Central memory CD8-positive, alpha-beta T cell (primary cell): ENCODE results near the gene IL22.
"Not testable (repeated sequence)": the region's sequence is repeated elsewhere in the genome, so short reads cannot be mapped to it uniquely, and the experiment has no call there.

Experiments used
- ATAC-seq: fragments of 150-1000 bp; cut with Tn5 transposase; replicated peaks from 2 replicates; pipeline ENCODE4 v1.10.0; 2022; ENCODE audit warnings: mild to moderate bottlenecking, moderate FRiP score, moderate number of reproducible peaks; ENCODE audit not compliant: poor library complexity, severe bottlenecking; ENCODE audit errors: extremely low read depth
- DNase-seq, 2 donors: peaks; one replicate each; pipeline ENCODE4 v3.0.0; 2021; ENCODE audit warnings: low spot score in 2 of 2
- H3K27ac Mint-ChIP-seq: one replicate; pipeline ENCODE4 v1.8.0; 2022; ENCODE audit warnings: low read depth, mild to moderate bottlenecking, moderate library complexity, mixed read lengths
- H3K27me3 Mint-ChIP-seq: one replicate; pipeline ENCODE4 v1.8.0; 2022; ENCODE audit warnings: mixed read lengths
- H3K36me3 Mint-ChIP-seq: one replicate; pipeline ENCODE4 v1.8.0; 2022; ENCODE audit warnings: mild to moderate bottlenecking, moderate library complexity, mixed read lengths; ENCODE audit not compliant: insufficient read depth
- H3K4me1 Mint-ChIP-seq: one replicate; pipeline ENCODE4 v1.8.0; 2022; ENCODE audit warnings: mixed read lengths
- H3K4me3 Mint-ChIP-seq: one replicate; pipeline ENCODE4 v1.8.0; 2022; ENCODE audit warnings: mild to moderate bottlenecking, moderate library complexity, mixed read lengths
- H3K9me3 Mint-ChIP-seq: one replicate; pipeline ENCODE4 v1.8.0; 2022; ENCODE audit warnings: mixed read lengths

The IL22 gene

DNA sequence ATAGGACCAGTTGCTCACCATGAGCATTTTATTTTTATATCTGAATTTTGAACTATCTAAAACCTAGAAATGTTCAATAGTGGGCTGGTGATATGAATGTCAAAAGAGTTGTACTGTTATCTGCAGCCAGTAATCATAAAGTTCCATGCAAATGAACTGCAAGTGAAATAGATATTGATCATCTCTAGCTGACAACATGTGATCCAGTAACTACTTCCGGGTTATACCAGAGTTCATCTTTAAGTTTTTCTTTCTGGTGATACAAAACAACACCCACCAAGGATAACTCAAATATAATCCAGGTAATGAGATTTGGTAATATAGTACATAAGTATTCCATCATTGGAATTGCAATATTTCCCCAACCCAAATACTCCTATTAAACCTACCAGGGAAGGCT is 31.9 kb downstream of the IL22 start:
- Mint-ChIP-seq H3K36me3 (peaks cover 4% of the 10 kb centered on the region), H3K4me3 (no peak overlapping the region), H3K27ac (no peak overlapping the region), H3K9me3 (no peaks in the 10 kb centered on the region), H3K27me3 (no peaks in the 10 kb centered on the region), H3K4me1 (peaks cover 6% of the 10 kb centered on the region)
- ATAC-seq, result no peak
- DNase-seq, result no peak

DNA sequence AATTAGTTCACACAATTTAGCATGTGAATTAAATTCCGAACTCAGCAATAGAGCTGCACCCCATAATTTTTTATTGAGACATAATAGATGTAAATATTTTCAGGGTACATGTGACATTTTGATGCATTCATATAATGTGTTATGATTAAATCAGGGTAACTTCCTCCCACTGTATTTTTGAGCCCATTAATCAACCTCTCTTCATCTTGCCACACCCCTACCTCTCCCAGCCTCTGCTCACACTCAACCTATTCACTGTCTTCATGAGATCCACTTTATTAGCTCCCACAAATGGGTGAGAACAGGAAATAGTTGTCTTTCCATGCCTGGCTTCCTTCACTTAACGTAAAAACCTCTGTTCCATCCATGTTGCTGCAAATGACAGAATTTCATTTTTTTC is 42.5 kb downstream of the IL22 start:
- Mint-ChIP-seq H3K4me1 (peaks cover 28% of the 10 kb centered on the region), H3K4me3 (no peak overlapping the region), H3K27me3 (no peaks in the 10 kb centered on the region), H3K9me3 (no peaks in the 10 kb centered on the region), H3K27ac (no peak overlapping the region), H3K36me3 (peaks cover 1% of the 10 kb centered on the region)
- no peak for ATAC-seq
- no peak for DNase-seq

DNA sequence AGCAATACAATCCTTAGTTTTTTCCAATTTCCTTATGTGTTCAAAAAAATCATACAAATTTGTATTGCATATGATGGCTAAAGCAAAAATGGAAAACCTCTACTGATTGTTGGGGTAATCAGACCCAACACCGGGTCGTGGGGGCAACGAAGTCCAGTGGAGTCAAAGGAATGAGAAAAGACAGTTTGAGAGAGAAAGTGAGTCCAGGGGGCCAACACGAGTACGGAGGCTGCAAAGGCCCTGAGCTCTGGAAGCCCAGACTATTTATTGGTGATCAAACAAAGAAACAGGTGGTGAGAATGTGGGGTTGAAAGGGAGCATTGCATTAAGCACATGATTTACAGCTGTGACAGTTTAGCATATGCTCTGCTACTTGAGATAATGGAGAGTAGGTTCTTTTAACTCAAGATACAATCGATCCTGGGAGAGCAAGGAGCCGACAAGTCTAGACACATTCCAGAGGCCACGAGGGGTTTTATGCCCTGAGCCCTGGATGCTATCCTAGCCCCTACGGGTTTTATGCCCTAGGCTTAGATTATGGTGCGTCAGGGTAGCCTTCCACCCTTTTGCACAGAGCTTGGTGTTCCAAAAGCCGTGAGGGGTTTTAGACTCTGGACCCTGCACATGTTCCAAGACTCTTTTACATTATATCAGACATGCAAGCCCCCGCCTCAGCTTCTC is 44.2 kb downstream of the IL22 start:
- peaks cover 23% of the 10 kb centered on the region for H3K4me1 Mint-ChIP-seq
- DNase-seq, H3K27ac Mint-ChIP-seq, H3K4me3 Mint-ChIP-seq, ATAC-seq, H3K9me3 Mint-ChIP-seq, H3K27me3 Mint-ChIP-seq, H3K36me3 Mint-ChIP-seq: not testable (repeated sequence)

DNA sequence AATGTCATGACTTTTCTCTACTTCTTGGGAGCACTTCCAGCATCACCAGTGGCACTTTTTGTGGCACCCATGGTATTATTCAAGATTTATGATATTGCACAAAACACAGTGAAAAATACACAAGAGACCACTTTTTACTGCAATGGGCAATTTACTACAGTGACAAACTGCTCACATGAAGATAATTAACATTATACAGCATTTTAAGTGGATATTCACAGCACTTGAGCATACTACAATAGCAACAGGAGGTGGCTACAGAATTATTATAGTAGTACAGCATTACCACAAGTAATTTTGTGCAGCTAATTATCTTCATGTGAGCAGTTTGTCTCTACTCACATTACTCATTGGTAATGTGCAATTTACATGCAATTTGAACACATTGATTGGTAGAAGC is 46.1 kb downstream of the IL22 start:
- Mint-ChIP-seq H3K4me1 (peaks cover 35% of the 10 kb centered on the region), H3K36me3 (peaks cover 3% of the 10 kb centered on the region), H3K9me3 (no peaks in the 10 kb centered on the region), H3K27ac (no peak overlapping the region), H3K27me3 (no peaks in the 10 kb centered on the region), H3K4me3 (no peak overlapping the region)
- no peak for ATAC-seq
- DNase-seq, result no peak

DNA sequence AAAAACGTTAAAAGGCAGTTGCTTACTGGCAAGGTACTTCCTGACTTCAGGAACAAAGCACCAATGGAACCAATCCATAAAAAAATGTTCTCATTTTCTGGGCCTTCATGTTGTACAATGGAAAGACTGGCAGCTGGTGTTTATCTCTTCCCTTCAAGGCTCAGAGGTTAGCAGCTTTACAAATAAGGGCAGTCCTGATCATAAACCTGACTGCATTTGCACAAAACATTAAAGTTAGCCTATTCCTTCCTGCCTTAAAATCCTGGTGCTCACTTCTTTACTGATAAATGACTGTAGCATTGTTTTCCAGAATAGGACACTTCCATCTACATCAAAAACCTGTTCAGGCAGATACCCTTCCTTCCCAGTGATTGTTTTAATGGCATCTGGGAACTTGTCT is 47.0 kb downstream of the IL22 start:
- ATAC-seq, result no peak
- Mint-ChIP-seq H3K4me1 (peaks cover 30% of the 10 kb centered on the region), H3K36me3 (peaks cover 3% of the 10 kb centered on the region), H3K9me3 (no peaks in the 10 kb centered on the region), H3K27me3 (no peaks in the 10 kb centered on the region), H3K4me3 (no peak overlapping the region), H3K27ac (no peak overlapping the region)
- no peak for DNase-seq

DNA sequence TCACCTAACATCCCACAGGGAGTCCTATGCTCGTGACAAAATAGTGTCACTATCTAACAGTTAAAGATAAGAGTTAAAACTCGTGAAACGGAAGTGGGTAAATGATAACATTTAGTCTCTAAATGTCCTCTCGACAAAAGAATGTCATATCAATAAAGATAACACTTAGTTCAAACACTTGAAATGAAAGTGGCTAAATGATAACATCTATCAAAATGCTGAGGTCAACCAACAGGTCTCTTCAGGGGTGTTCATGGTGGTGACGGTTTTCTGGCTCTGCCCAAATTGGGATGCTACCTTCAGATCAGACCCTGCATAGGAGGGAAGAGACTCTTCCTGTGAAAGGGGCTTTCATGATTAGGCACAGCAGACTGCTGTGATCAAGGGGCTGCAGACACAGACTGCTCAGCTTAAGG is 49.9 kb downstream of the IL22 start:
- Mint-ChIP-seq H3K27me3 (no peaks in the 10 kb centered on the region), H3K27ac (no peak overlapping the region), H3K4me1 (peaks cover 35% of the 10 kb centered on the region), H3K36me3 (peaks cover 3% of the 10 kb centered on the region), H3K4me3 (peak overlapping the region; percentile 4), H3K9me3 (no peaks in the 10 kb centered on the region)
- ATAC-seq, result peak; percentile 55
- no peak for DNase-seq

DNA sequence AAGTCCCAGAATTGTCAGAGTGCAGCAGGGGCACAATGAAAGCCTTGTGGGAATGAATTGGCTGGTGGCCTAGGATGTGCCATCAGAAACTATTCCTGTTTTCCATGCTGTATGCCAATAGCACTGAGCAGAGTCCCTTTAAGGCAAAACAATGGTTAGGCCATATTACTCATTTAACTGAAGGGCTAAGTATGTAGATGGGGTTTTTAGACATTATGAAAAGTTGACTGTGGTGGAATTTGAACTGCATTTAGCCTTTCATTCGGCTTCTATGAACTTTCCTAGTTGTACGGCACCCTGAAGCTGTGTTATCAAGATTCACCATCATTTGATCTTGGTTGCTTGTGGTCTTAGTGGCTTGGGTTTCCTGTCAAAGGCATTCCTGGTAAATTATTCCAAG is 52.5 kb downstream of the IL22 start:
- Mint-ChIP-seq H3K9me3 (no peaks in the 10 kb centered on the region), H3K36me3 (peaks cover 3% of the 10 kb centered on the region), H3K27ac (no peak overlapping the region), H3K4me1 (peaks cover 38% of the 10 kb centered on the region), H3K4me3 (no peak overlapping the region), H3K27me3 (no peaks in the 10 kb centered on the region)
- DNase-seq (no peak), ATAC-seq (no peak)

DNA sequence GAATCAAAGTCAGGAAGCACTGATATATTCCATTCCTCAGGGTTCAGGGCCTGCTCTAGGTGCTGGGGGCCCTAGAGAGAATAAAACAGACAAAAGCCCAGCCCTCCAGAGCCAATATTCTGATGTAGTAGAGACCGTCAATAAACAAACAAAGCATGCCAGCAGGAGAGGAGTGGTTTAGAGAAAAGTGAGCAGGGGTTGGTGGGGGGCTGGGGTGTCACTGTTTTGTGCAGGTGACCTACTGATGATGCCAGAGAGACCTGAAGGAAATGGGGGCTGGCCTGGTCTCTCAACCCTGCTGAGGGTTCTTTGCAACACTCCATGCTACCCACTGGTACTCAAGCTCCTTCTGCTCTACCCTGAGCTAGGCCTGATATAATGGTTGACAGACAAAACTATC is 54.3 kb downstream of the IL22 start:
- H3K9me3 Mint-ChIP-seq, result no peaks in the 10 kb centered on the region
- H3K36me3 Mint-ChIP-seq, result peaks cover 3% of the 10 kb centered on the region
- no peaks in the 10 kb centered on the region for H3K27me3 Mint-ChIP-seq
- ATAC-seq (peak; percentile 30), DNase-seq (no peak)
- peak overlapping the region; percentile 83 for H3K27ac Mint-ChIP-seq
- H3K4me1 Mint-ChIP-seq, result peaks cover 38% of the 10 kb centered on the region
- peak overlapping the region; percentile 71 for H3K4me3 Mint-ChIP-seq

DNA sequence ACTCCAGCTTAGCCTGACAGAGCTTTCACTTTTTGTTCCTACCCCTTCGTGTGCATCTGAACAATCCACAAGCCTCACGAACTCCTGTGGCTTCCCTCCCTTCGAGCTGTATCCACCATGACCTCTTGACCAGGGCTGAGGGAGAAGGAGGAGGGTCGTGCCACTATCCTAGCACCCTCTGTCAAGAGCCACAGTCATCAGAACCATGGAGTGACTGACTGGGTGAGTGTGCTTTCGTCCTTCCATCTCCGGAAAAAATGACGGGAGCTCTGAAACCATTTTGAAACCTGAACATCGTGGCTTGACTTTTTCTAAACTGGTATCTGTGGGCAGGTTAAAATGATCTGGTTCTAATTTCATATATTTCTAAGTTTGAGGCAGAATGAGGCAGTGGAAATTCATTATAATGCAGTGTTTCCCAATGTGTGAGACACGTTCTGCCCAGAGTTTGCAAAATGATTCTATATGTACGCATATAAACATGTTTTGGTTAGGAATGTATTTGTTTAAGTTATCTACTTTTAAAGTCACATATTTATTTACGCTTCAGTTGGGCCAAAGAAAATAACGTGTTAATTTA is 54.8 kb downstream of the IL22 start:
- ATAC-seq (peak; percentile 53), DNase-seq (no peak)
- peaks cover 38% of the 10 kb centered on the region for H3K4me1 Mint-ChIP-seq
- H3K9me3 Mint-ChIP-seq, result no peaks in the 10 kb centered on the region
- H3K4me3 Mint-ChIP-seq, result peak overlapping the region; percentile 71
- H3K27ac Mint-ChIP-seq, result peak overlapping the region; percentile 83
- H3K36me3 Mint-ChIP-seq, result peaks cover 3% of the 10 kb centered on the region
- no peaks in the 10 kb centered on the region for H3K27me3 Mint-ChIP-seq
